Placental epithelial cell (primary cell): Measurements from ENCODE around the gene DNAJB9. TPM values are rescaled to one million over a fixed set of nuclear protein-coding genes. Genes with fewer than 3 reads are reported as not detected.

Source experiments
- total RNA-seq: library from RNA; depleted of rRNA; stranded (reverse); fragments of >200 nt; gene quantifications from 2 replicates; pipeline ENCODE4 v1.2.3, GENCODE V29; 2012

DNAJB9 gene
- 25.5 and 35.9 TPM in 2 replicates for total RNA-seq

DNA sequence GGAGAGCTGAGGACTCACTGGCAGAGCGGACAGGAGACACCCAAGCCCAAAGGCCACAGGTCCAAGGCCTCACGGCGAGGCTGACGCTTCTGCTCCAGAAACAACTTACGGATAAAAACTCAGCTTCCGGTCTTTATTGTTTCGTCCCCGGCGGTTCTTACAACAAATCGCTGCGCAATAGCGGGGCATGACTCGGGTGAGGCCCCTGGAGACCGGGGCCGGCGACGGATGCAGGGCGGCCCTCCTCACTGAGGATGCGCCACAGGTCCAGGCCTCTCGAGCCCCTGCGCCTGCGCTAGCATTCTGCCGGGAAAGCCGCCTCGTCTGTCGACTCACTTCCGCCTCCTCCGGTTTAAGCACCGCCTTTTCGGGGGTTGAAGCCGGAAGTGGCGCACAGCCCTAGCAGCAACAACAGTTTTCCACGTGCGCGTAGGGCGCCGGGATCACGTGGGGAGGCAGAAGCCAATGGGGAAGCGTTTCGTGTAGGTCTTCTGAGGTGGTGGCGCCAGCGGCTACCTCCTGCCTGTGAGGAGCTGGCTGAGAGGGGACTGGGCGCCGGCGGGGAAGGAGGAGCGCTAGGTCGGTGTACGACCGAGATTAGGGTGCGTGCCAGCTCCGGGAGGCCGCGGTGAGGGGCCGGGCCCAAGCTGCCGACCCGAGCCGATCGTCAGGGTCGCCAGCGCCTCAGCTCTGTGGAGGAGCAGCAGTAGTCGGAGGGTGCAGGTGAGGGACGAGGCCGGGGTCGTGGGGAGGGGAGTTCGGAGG is at the start of gene DNAJB9, which contains the start of gene THAP5:
DNAJB9 (plus strand) TSS at position 494 of the 765 bp plus-strand sequence. CDS start 1,853 bp downstream, outside the sequence.
THAP5 (minus strand) TSS at position 326 of the 765 bp plus-strand sequence; CDS start at position 189, 137 bp downstream.

DNA sequence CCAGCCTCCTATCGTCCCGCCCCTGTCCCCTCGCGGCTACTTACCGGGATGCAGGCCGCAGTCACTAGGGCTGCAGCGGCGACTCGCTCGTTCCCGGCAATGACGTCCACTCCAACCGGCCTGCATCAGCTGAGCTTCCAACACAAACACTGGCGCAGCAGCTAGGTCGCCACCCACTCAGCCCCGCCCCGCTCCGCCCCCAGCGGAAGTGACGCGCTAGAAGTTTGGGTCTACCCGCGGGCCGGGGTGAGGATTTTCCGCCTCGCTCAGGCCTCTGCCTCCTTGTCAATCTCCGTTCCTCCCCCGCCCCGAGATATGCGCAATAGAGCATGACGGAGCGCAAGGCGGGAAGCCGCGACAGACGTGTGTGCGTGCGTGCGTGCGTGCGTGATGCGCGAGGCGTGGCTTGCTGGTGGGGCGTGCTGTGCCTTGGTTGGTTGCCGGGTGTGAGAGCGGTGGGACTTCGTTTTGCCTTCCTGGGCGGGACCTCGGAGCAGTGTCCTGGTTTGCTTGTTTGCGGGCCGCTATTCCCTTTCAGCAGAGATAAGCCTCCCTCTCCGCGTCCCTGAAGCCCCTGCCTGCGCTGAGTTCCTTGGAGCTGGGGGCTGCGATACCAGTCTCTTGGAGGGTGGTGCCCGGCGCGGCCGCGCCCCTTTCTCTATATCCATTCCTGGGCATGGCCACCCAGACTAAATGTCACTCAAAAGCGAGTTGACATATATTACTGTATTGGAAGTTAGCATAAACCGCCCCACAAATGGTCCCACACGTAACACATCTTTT is 43.5 kb upstream of the DNAJB9 start, which contains the start of gene PNPLA8:
PNPLA8 (minus strand) TSS at position 151 of the 783 bp plus-strand sequence. CDS start 10,644 bp downstream, outside the sequence.

Other genes with a start within 250 kb of the DNAJB9 start
- 14.6 and 37.7 TPM in 2 replicates for gene NRCAM, start 113.4 kb upstream of the DNAJB9 start, total RNA-seq
- 22.4 and 30.6 TPM in 2 replicates for gene PNPLA8, start 43.7 kb upstream of the DNAJB9 start, total RNA-seq
- 18.1 and 21.5 TPM in 2 replicates for gene THAP5, start 168 bp upstream of the DNAJB9 start, total RNA-seq